Caco-2 (cell line): ENCODE data around the gene MS4A7. TPM values are rescaled to one million over a fixed set of nuclear protein-coding genes. Genes with fewer than 3 reads are reported as not detected.

Experiments
- BruUV-seq: library from RNA; stranded (reverse); fragments of 400-500 nt; replicated peaks from 2 replicates; lab custom pipeline; 2021; lab: Mats Ljungman, UMichigan
- CTCF ChIA-PET: fragments of 300-600 bp; sonication (Branson Sonifier 250); formaldehyde crosslinking; loops from one replicate; lab custom pipeline; 2022; ENCODE audit warnings: antibody characterized with exemption; lab: Charles Lee
- POLR2A ChIA-PET: fragments of 300-600 bp; sonication (Branson Sonifier 250); formaldehyde crosslinking; loops from one replicate; lab custom pipeline; 2022; ENCODE audit warnings: antibody characterized with exemption; lab: Charles Lee
- DNase-seq, 2 experiments: peaks; one replicate each; pipeline versions ENCODE4 v3.0.0 to v3.0.0-alpha.2; 2020 to 2022
- H3K27me3 ChIP-seq: replicated peaks from 2 replicates; pipeline ENCODE4 v1.6.0; 2011; ENCODE audit warnings: low read length; ENCODE audit not compliant: control insufficient read depth, insufficient read depth
- H3K36me3 ChIP-seq: 2 replicates; pipeline ENCODE4 v1.5.1; 2011; ENCODE audit warnings: low read length; ENCODE audit not compliant: control insufficient read depth, insufficient read depth
- H3K4me1 ChIP-seq: fragments of 250-450 bp; sonication (Bioruptor Pico); 2 replicates; pipeline ENCODE4 v1.5.1; 2020; ENCODE audit warnings: mild to moderate bottlenecking
- H3K4me3 ChIP-seq: 2 replicates; pipeline ENCODE4 v1.5.1; 2011; ENCODE audit warnings: low read depth, mild to moderate bottlenecking, control low read depth, low read length
- H3K9me3 ChIP-seq: fragments of 250-450 bp; sonication (Bioruptor Pico); 2 replicates; pipeline ENCODE4 v1.5.1; 2020; ENCODE audit warnings: mild to moderate bottlenecking, moderate library complexity
- H3K27ac Mint-ChIP-seq: one replicate; pipeline ENCODE4 v1.8.0; 2022; ENCODE audit warnings: mixed read lengths; ENCODE audit not compliant: unreplicated experiment
- H3K27me3 Mint-ChIP-seq: one replicate; pipeline ENCODE4 v1.8.0; 2022; ENCODE audit warnings: mixed read lengths; ENCODE audit not compliant: insufficient read depth, unreplicated experiment
- H3K36me3 Mint-ChIP-seq: one replicate; pipeline ENCODE4 v1.8.0; 2022; ENCODE audit warnings: mild to moderate bottlenecking, mixed read lengths; ENCODE audit not compliant: insufficient read depth, unreplicated experiment
- H3K4me1 Mint-ChIP-seq: one replicate; pipeline ENCODE4 v1.8.0; 2022; ENCODE audit warnings: low read depth, mixed read lengths; ENCODE audit not compliant: unreplicated experiment
- H3K4me3 Mint-ChIP-seq: one replicate; pipeline ENCODE4 v1.8.0; 2022; ENCODE audit warnings: mild to moderate bottlenecking, moderate library complexity, mixed read lengths; ENCODE audit not compliant: unreplicated experiment
- H3K9me3 Mint-ChIP-seq: one replicate; pipeline ENCODE4 v1.8.0; 2022; ENCODE audit warnings: mixed read lengths; ENCODE audit not compliant: unreplicated experiment
- intact Hi-C: fragments of 100-400 bp; cut with micrococcal nuclease; formaldehyde crosslinking; loops from one replicate; pipeline ENCODE4 v1.10.0; 2022; ENCODE audit not compliant: unreplicated experiment
- total RNA-seq: library from RNA; stranded (reverse); gene quantifications from 2 replicates; pipeline ENCODE4 v1.2.3, GENCODE V29; 2022
- TF ChIP-seq, protein P1 (sequence below), 2 experiments: fragments of 200-600 bp in 1 of 2; IDR thresholded peaks; 1 replicate in 1 of 2; 2 replicates in 1 of 2; pipeline versions ENCODE4 v1.5.1 to v1.8.0; 2011 to 2022; ENCODE audit warnings: antibody characterized with exemption in 1 of 2, control low read depth in 1 of 2, inconsistent platforms in 1 of 2, low read depth in 1 of 2, low read length in 1 of 2, mild to moderate bottlenecking in 1 of 2, moderate library complexity in 1 of 2; ENCODE audit not compliant: insufficient read depth in 1 of 2, severe bottlenecking in 1 of 2, unreplicated experiment in 1 of 2

Gene MS4A7
- total RNA-seq, 1 experiment from 2014 or later = not detected

- Histone ChIP-seq H3K4me3 (no peak overlapping the region), H3K27me3 (no peaks in the 10 kb centered on the region), H3K36me3 (no peaks in the 10 kb centered on the region), H3K4me1 (peaks cover 10% of the 10 kb centered on the region), H3K9me3 (no peaks in the 10 kb centered on the region)
- Mint-ChIP-seq H3K36me3 (no peaks in the 10 kb centered on the region), H3K27me3 (no peaks in the 10 kb centered on the region), H3K4me3 (no peak overlapping the region), H3K27ac (no peak overlapping the region), H3K9me3 (no peaks in the 10 kb centered on the region), H3K4me1 (peaks cover 10% of the 10 kb centered on the region)
- BruUV-seq = no TSS peak
- CTCF ChIA-PET = no interaction called here
- intact Hi-C loops = loop anchor here (5.0 kb wide), 1 partner anchor 270 kb away; no protein-coding TSS in a partner anchor
- no peak for DNase-seq
- TF ChIP-seq, protein P1, sequence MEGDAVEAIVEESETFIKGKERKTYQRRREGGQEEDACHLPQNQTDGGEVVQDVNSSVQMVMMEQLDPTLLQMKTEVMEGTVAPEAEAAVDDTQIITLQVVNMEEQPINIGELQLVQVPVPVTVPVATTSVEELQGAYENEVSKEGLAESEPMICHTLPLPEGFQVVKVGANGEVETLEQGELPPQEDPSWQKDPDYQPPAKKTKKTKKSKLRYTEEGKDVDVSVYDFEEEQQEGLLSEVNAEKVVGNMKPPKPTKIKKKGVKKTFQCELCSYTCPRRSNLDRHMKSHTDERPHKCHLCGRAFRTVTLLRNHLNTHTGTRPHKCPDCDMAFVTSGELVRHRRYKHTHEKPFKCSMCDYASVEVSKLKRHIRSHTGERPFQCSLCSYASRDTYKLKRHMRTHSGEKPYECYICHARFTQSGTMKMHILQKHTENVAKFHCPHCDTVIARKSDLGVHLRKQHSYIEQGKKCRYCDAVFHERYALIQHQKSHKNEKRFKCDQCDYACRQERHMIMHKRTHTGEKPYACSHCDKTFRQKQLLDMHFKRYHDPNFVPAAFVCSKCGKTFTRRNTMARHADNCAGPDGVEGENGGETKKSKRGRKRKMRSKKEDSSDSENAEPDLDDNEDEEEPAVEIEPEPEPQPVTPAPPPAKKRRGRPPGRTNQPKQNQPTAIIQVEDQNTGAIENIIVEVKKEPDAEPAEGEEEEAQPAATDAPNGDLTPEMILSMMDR (IDR thresholded peaks at IDR 0.05; ENCODE audit: insufficient read depth in 1 of 2, low read depth in 1 of 2, low read length in 1 of 2, severe bottlenecking in 1 of 2, unreplicated experiment in 1 of 2) = no peak
- POLR2A ChIA-PET = no interaction called here
These were observed 31.1 kb upstream of the MS4A7 start for GRCh38 chr11:60347084-60347797.

GRCh38 chr11:60348116-60348515 lies 30.2 kb upstream of the MS4A7 start:
- Histone ChIP-seq H3K9me3 (no peaks in the 10 kb centered on the region), H3K27me3 (no peaks in the 10 kb centered on the region), H3K4me3 (no peak overlapping the region), H3K4me1 (peaks cover 10% of the 10 kb centered on the region), H3K36me3 (no peaks in the 10 kb centered on the region)
- DNase-seq = no peak
- TF ChIP-seq, protein P1 (IDR thresholded peaks at IDR 0.05; ENCODE audit: insufficient read depth in 1 of 2, low read depth in 1 of 2, low read length in 1 of 2, severe bottlenecking in 1 of 2, unreplicated experiment in 1 of 2) = no peak
- Mint-ChIP-seq H3K36me3 (no peaks in the 10 kb centered on the region), H3K4me1 (peaks cover 10% of the 10 kb centered on the region), H3K4me3 (no peak overlapping the region), H3K27me3 (no peaks in the 10 kb centered on the region), H3K27ac (no peak overlapping the region), H3K9me3 (peaks cover 1% of the 10 kb centered on the region)
- intact Hi-C loops = loop anchor here (5.0 kb wide), 1 partner anchor 269 kb away; no protein-coding TSS in a partner anchor
- CTCF ChIA-PET = interaction anchor here (1.3 kb wide), 1 partner anchor 83 kb away, joined by 3 read pairs; no protein-coding TSS in a partner anchor
- POLR2A ChIA-PET = no interaction called here
- no TSS peak for BruUV-seq

GRCh38 chr11:60349990-60350389 lies 28.3 kb upstream of the MS4A7 start:
- Histone ChIP-seq H3K36me3 (no peaks in the 10 kb centered on the region), H3K4me3 (no peak overlapping the region), H3K9me3 (no peaks in the 10 kb centered on the region), H3K27me3 (no peaks in the 10 kb centered on the region), H3K4me1 (peaks cover 10% of the 10 kb centered on the region)
- no peaks in the 10 kb centered on the region for H3K36me3 Mint-ChIP-seq
- CTCF ChIA-PET = no interaction called here
- H3K9me3 Mint-ChIP-seq = peaks cover 19% of the 10 kb centered on the region
- no peak for DNase-seq
- peaks cover 10% of the 10 kb centered on the region for H3K4me1 Mint-ChIP-seq
- TF ChIP-seq, protein P1 (IDR thresholded peaks at IDR 0.05; ENCODE audit: insufficient read depth in 1 of 2, low read depth in 1 of 2, low read length in 1 of 2, severe bottlenecking in 1 of 2, unreplicated experiment in 1 of 2) = no peak
- H3K27ac Mint-ChIP-seq = no peak overlapping the region
- POLR2A ChIA-PET = no interaction called here
- no TSS peak for BruUV-seq
- no peak overlapping the region for H3K4me3 Mint-ChIP-seq
- intact Hi-C loops = loop anchor here (5.0 kb wide), 1 partner anchor 267 kb away; no protein-coding TSS in a partner anchor
- H3K27me3 Mint-ChIP-seq = no peaks in the 10 kb centered on the region
